DMS53 treated with DMSO at 0.1 percent for 48 hours (cell line): ENCODE data around the gene HK1.
"Not testable (repeated sequence)": the region's sequence is repeated elsewhere in the genome, so short reads cannot be mapped to it uniquely, and the experiment has no call there.

ENCODE experiments used
- DNase-seq: peaks from one replicate; lab custom pipeline; 2025; ENCODE audit not compliant: unreplicated experiment; lab: John Stamatoyannopoulos, UW

The HK1 gene

GRCh38 chr10:69254877-69255276 is 23.4 kb upstream of the HK1 start:
- DNase-seq = no peak

DNA sequence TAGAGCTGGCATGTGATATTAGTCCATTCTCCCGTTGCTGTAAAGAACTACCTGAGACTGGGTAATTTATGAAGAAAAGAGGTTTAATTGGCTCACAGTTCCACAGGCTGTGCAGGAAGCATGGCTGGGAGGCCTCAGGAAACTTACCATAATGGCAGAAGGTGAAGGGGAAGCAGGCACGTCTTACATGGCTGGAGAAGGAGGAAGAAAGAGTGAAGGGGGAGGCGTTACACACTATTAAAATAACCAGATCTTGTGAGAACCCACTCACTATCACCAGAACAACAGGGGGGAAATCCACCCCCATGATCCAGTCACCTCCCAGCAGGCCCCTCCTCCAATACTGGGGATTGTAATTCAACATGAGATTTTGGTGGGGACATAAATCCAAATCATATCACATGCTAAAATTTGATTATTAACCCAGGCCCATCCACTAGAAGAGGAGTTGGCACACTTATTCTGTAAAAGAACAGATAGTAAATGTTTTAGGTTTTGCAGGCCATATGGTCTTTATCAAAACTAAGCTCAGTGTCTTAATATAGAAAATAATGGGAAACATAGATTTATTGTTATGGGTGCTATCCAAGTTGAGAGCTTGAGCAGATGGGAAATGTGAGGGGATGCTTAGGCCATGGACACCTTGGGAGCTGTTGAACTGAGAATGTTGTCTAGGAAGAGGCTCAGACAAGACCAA is 18.6 kb upstream of the HK1 start:
- DNase-seq = no peak

- DNase-seq = no peak
These were observed 17.1 kb upstream of the HK1 start for GRCh38 chr10:69261184-69261583.

DNA sequence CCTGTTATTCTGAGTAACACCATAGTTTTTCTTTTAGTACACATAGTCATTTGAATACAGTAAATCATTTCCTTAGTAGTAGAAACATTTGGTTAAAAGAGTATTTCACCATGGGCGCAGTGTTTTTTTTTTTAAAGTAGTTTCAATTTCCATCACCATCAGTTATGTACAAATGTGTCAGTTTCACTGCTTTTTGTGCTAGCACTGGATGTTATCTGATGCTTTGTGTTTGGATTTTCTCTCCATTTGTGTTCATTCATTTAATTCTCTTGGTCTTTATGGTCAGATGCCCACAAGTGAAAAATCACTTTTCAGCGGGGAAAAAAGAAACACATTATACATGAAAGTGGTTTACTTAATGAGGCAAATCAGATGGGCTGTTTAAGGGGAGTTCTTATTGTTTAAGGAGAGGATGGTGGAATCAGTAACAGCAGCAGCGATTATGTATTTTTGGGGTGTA is 16.0 kb upstream of the HK1 start:
- no peak for DNase-seq

GRCh38 chr10:69265521-69265920 is 12.8 kb upstream of the HK1 start:
- no peak for DNase-seq

DNA sequence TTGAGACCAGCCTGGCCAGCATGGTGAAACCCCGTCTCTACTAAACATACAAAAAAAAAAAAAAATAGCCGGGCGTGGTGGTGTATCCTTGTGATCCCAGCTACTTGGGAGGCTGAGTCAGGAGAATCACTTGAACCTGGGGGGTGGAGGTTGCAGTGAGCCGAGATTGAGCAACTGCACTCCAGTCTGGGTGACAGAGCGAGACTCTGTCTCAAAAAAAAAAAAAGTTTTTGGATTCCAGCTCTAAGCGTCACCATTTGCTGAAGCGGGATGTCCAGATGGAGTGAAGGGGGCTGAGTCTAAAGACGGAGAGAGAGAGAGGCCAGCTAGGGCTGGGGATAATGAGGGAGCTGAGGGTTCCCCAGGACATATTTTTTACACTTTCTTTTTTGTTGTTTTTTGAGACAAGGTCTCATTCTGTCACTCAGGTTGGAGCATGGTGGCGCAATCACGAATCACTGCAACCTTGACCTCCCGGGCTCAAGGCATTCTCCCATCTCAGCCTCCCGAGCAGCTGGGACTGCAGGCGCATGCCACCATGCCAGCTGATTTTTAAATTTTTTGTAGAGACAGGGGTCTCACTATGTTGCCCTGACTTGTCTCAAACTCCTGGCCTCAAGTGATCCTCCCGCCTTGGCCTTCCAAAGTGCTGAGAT is 9.4 kb upstream of the HK1 start:
- DNase-seq = no peak

DNA sequence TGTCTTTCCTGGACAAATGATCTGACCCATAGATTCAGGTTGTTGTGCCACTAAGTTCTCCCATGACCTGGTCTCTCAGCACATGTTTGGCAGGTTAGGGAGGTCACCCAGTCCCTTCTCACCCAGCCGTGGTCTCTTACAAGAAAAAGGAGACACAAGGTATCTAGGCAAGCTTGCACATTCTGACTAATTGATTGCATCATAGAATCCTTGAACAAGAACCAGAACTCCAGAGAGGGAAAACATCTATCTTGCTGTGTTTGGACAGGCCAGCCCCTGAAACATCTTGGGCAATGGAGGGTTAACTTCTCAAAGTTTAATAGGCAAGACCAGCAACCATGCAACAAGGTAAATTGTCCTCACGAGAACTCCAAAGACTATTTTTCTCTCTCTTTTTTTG is 8.5 kb upstream of the HK1 start:
- no peak for DNase-seq

GRCh38 chr10:69270990-69271389 is 7.3 kb upstream of the HK1 start:
- no peak for DNase-seq

DNA sequence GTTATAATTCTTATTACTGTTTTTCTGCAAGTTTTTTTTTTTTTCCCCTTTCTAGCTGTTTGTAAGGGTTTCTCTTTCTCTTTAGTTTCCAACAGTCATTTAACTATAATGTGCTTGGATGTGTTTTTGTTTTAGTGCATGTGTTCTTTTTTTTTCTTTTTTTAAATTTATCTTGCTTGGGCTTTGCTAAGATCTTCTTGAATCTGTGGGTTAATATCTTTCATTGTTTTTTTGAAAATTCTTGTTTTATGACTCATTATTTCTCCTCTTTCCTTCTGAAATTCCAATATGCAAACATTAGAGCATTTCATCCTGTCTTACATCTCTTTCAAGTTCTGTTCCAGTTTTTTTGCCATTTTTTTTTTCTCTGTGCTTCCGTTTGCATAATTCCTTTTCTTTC is 5.7 kb upstream of the HK1 start:
- DNase-seq = no peak

- no peak for DNase-seq
These were observed 2.9 kb upstream of the HK1 start for GRCh38 chr10:69275444-69275843.

- DNase-seq = no peak
These were observed 1.8 kb upstream of the HK1 start for GRCh38 chr10:69276503-69276902.

GRCh38 chr10:69279110-69279509 is 814 bp downstream of the HK1 start:
- no peak for DNase-seq

DNA sequence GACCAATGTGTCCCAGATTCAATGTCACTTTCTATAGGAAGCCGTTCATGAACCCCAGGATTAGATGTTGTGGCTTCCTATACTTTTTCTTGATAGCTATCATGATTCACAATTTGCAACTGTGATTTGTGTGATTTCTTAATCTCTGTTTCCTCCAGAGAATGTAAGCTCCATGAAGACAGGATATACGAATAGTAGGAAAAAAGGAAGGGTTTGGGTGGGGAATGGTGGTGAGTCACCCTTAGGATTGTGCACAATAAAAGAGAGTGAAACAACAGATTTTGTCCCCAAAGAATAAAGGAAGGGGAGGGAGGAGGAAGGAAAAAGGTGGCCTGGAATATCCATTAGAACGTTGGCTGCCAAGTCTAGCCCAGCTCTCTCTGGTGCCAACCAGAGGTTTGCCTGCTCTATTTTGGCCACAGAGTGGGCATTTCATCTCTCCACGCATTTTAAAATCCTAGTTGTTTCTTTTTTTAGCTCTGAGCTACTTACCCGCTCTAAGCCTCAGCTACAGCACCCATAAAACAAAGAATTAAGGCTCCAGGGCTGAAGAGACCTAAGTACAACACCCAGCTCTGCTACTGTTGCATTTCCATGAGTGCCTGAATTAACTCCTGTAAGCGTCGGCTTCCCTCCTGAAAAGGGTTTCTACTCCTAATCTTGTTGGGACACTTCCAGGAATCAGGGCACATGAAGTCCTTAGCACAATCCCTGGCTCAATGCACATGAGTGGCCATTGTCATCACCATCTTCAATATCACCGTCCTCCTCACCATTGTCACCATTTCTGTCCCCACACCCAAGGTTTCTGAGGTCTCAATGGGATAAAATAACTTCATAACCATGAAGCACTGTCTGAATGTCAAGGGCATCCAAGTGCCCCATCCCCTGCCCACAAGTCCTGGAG is 3.5 kb downstream of the HK1 start:
- no peak for DNase-seq

DNA sequence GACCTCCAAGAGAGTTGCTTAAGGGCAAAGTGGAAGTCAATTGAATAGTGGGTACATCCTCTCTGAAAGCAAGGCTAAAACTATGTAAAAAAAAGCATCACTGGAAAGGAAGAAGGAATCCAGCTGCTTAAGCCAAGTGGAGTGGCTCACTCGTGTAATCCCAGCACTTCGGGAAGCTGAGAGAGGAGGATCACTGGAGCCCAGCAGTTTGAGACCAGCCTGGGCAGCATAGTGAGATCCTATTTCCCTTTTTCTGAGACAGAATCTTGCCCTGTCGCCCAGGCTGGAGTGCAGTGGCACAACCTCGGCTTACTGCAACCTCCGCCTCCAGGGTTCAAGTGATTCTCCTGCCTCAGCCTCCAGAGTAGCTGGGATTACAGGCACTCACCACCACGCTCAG is 6.1 kb downstream of the HK1 start:
- DNase-seq = not testable (repeated sequence)

GRCh38 chr10:69285699-69286098 is 7.4 kb downstream of the HK1 start:
- no peak for DNase-seq

- DNase-seq = no peak
These were observed 8.9 kb downstream of the HK1 start for GRCh38 chr10:69287181-69287580.

GRCh38 chr10:69290993-69291392 is 12.7 kb downstream of the HK1 start:
- DNase-seq = no peak

DNA sequence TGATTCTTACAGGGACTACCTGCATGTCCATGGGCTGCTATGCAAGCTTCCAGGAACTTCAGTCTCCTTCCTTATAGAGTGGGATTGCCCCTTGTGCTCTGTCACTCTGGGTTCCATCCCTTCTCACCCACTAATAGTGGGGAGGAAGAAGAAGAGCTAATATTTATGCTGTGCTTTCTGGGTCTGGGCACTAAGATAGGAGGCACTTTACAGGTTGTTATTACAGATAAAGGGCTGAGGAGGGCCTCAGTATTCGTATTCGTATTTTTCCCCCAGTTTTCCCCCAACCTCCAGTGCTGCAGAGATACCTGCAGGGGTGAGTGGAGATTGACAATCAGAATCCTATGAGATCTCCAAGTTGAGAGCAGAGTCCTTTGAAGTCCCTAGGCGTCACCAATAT is 14.2 kb downstream of the HK1 start:
- no peak for DNase-seq

DNA sequence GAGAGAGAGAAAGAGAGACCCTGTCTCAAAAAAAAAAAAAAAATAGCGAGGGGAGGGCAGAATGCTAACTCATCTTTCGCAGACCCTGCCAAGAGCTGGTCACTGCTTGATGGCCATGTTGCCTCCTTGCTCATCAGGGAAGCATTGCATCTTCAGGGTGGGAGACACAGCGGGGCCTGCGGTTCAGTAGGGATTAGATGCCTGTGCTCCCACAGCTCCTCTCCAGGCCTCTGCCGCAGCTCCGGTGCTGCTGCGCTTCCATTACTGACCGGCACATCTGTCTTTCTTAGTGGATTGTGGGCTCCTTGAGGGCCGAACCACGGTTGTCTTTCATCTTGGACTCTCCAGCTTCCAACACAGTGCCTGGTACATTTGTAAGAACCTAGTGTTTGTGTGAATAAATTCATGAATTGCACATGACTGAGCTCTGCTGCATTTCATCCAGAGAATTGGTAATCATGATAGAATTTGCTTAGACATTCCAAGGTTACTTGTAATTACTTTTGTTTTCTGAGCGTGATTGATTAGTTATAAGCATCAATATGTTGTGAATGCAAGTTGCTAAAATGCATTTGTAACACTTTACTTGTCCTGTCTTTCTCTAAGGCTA is 16.8 kb downstream of the HK1 start:
- no peak for DNase-seq

- no peak for DNase-seq
These were observed 25.3 kb downstream of the HK1 start for GRCh38 chr10:69303632-69304051.

- no peak for DNase-seq
These were observed 28.1 kb downstream of the HK1 start for GRCh38 chr10:69306421-69306820.
